GM12875 (cell line): Measurements from ENCODE around the gene EVI5L.
A peak's percentile ranks its signal among the peaks of the same experiment; 100 is the strongest.

Experiments used
- H3K4me3 ChIP-seq: one replicate; pipeline ENCODE4 v1.5.1; 2011; ENCODE audit warnings: low read depth, low read length, control low read depth
- CTCF ChIP-seq: IDR thresholded peaks from 2 replicates; pipeline ENCODE4 v1.5.1; 2011; ENCODE audit warnings: low read depth, mild to moderate bottlenecking, control low read depth, inconsistent platforms, low read length, moderate library complexity, borderline replicate concordance; ENCODE audit not compliant: insufficient read depth

Gene EVI5L

GRCh38 chr19:7850945-7851622, 21.1 kb downstream of the EVI5L start:
- TF ChIP-seq CTCF, result no peak
- no peak overlapping the region for H3K4me3 ChIP-seq

GRCh38 chr19:7851623-7852500, 21.8 kb downstream of the EVI5L start:
- no peak for TF ChIP-seq CTCF
- H3K4me3 ChIP-seq, result no peak overlapping the region

DNA sequence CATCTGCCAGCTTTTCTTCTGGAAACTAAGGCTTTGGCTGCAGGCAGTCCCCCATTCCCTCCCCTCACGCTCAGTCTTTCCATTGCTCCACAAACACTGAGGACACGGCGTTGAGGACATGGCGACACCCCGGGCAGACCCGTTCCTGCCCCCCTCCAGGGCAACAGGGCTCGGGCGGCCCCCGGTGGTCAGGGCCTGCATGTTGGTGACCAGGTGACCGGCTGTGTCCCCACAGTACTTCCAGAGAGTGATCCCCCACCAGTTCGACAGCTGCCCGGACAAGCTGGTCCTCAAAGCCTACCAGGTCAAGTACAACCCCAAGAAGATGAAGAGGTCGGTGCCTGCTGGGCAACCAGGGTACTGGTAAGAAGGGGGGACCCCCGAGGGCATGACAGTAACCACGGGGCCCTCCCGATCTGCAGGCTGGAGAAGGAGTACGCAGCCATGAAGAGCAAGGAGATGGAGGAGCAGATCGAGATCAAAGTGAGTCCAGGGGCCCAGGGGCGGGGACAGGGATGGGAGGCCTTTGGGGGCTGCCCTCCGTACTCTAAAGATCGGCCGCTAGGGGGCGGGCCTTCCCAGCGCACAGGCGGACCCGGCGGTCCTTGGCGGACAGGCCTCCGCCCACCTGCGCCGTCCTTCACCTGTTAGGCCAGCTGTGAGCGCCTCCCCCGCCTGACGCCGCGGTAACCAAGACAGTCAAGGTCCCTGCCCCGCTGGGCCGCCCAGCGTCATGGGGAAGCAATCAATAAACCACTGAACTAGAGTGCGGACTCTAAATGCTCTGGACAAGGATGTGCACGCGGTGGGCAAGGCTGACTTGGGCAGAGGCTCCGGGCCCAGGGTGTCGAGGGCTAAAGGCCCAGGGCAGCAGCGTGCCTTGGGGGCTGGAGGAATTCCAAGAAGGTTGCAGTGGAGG, 23.1 kb downstream of the EVI5L start:
- H3K4me3 ChIP-seq, result no peak overlapping the region
- peak; percentile 91 for TF ChIP-seq CTCF

GRCh38 chr19:7853770-7854128, 23.7 kb downstream of the EVI5L start:
- TF ChIP-seq CTCF, result no peak
- H3K4me3 ChIP-seq, result no peak overlapping the region

- no peak overlapping the region for H3K4me3 ChIP-seq
- no peak for TF ChIP-seq CTCF
Measured at GRCh38 chr19:7855426-7856108, 25.5 kb downstream of the EVI5L start.

DNA sequence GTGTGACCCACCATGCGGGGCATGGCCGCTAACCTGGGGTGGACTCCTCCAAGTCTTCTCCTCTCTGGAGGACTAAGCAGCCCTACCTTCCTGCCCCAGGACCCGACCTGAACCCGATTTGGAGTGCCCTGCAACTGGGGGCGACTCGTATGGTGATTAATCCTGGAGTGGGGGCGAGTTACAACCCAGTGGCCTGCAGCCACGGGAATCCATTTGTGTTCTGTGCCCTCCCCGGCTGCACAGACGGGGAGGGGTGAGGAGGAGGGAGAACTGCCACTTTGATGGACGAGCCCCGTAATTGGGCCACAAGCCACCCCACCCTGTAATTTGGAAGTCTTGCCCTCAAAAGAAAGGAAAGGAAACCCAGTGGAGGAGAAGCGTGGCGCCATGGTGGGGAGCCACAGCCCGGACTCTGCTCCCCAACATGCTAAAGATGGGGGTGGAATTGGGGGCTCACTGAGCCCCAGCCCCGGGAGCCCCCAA, 26.1 kb downstream of the EVI5L start:
- no peak overlapping the region for H3K4me3 ChIP-seq
- TF ChIP-seq CTCF, result no peak
